HEK293 (cell line): ENCODE data around the gene HOXA10.

ENCODE experiments used
- CTCF ChIA-PET: fragments of 350-600 bp; formaldehyde crosslinking; extraction: SDS; loops from one replicate; lab custom pipeline; 2021; ENCODE audit warnings: antibody characterized with exemption; lab: Yijun Ruan, JAX
- POLR2A ChIA-PET: fragments of 300-600 bp; formaldehyde crosslinking; extraction: SDS; loops from one replicate; lab custom pipeline; 2020; ENCODE audit warnings: antibody characterized with exemption, inconsistent platforms; lab: Yijun Ruan, JAX
- H3K27ac ChIP-seq: fragments of 200-500 bp; sonication (Bioruptor generic); 2 replicates; pipeline ENCODE4 v1.5.1; 2014; ENCODE audit warnings: low read depth, low read length, control low read depth, inconsistent platforms; ENCODE audit errors: extremely low read depth
- H3K36me3 ChIP-seq, 2 experiments: fragments of 200-500 bp in 1 of 2; sonication (Bioruptor generic) in 1 of 2; 1 replicate in 1 of 2; 2 replicates in 1 of 2; pipeline ENCODE4 v1.5.1; 2014 to 2017; ENCODE audit warnings: inconsistent platforms in 2 of 2, low read length in 2 of 2; ENCODE audit not compliant: control insufficient read depth in 2 of 2, insufficient read depth in 1 of 2
- H3K4me1 ChIP-seq: fragments of 200-500 bp; sonication (Bioruptor generic); 2 replicates; pipeline ENCODE4 v1.5.1; 2014; ENCODE audit warnings: mild to moderate bottlenecking, low read length, inconsistent platforms; ENCODE audit not compliant: control insufficient read depth, insufficient read depth
- H3K4me3 ChIP-seq: 2 replicates; pipeline ENCODE4 v1.5.1; 2011; ENCODE audit warnings: low read depth, mild to moderate bottlenecking, control low read depth, low read length, moderate library complexity
- H3K9me3 ChIP-seq: fragments of 200-500 bp; sonication (Bioruptor generic); 2 replicates; pipeline ENCODE4 v1.5.1; 2014; ENCODE audit warnings: low read depth, low read length, inconsistent platforms; ENCODE audit not compliant: control insufficient read depth, insufficient read depth
- KLF10 ChIP-seq: fragments of 450-650 bp; IDR thresholded peaks from 2 replicates; pipeline ENCODE4 v1.5.1; 2018; ENCODE audit warnings: missing biosample characterization, mild to moderate bottlenecking, missing genetic modification characterization
- KLF16 ChIP-seq: fragments of 450-650 bp; formaldehyde crosslinking; IDR thresholded peaks from 2 replicates; pipeline ENCODE4 v1.5.1; 2017; ENCODE audit warnings: missing biosample characterization, missing genetic modification characterization
- KLF8 ChIP-seq: fragments of 450-650 bp; formaldehyde crosslinking; IDR thresholded peaks from 2 replicates; pipeline ENCODE4 v1.5.1; 2016; ENCODE audit warnings: missing biosample characterization, missing genetic modification characterization
- ZBTB17 ChIP-seq: fragments of 450-650 bp; formaldehyde crosslinking; IDR thresholded peaks from 2 replicates; pipeline ENCODE4 v1.5.1; 2016; ENCODE audit warnings: missing biosample characterization, missing genetic modification characterization
- ZBTB8A ChIP-seq: fragments of 450-650 bp; formaldehyde crosslinking; IDR thresholded peaks from 2 replicates; pipeline ENCODE4 v1.5.1; 2016; ENCODE audit warnings: missing biosample characterization, missing genetic modification characterization
- ZNF132 ChIP-seq: fragments of 450-650 bp; formaldehyde crosslinking; IDR thresholded peaks from 2 replicates; pipeline ENCODE4 v1.5.1; 2017; ENCODE audit warnings: missing biosample characterization, missing genetic modification characterization, borderline replicate concordance
- ZNF157 ChIP-seq: fragments of 450-650 bp; formaldehyde crosslinking; IDR thresholded peaks from 2 replicates; pipeline ENCODE4 v1.5.1; 2016; ENCODE audit warnings: missing biosample characterization, missing genetic modification characterization
- ZNF19 ChIP-seq: fragments of 450-650 bp; formaldehyde crosslinking; IDR thresholded peaks from 2 replicates; pipeline ENCODE4; 2016; ENCODE audit warnings: missing biosample characterization, missing genetic modification characterization, low read depth
- ZNF239 ChIP-seq: fragments of 450-650 bp; formaldehyde crosslinking; IDR thresholded peaks from 2 replicates; pipeline ENCODE4 v1.5.1; 2016; ENCODE audit warnings: missing biosample characterization, missing genetic modification characterization
- ZNF24 ChIP-seq: fragments of 450-650 bp; formaldehyde crosslinking; IDR thresholded peaks from 2 replicates; pipeline ENCODE4 v1.5.1; 2016; ENCODE audit warnings: missing biosample characterization, missing genetic modification characterization
- ZNF341 ChIP-seq: fragments of 450-650 bp; formaldehyde crosslinking; IDR thresholded peaks from 2 replicates; pipeline ENCODE4; 2016; ENCODE audit warnings: low read depth, missing biosample characterization, missing genetic modification characterization
- ZNF37A ChIP-seq: fragments of 450-650 bp; IDR thresholded peaks from 2 replicates; pipeline ENCODE4 v1.5.1; 2018; ENCODE audit warnings: missing biosample characterization, missing genetic modification characterization
- ZNF501 ChIP-seq: fragments of 450-650 bp; formaldehyde crosslinking; IDR thresholded peaks from 2 replicates; pipeline ENCODE4 v1.5.1; 2016; ENCODE audit warnings: missing biosample characterization, missing genetic modification characterization
- ZNF558 ChIP-seq: fragments of 450-650 bp; formaldehyde crosslinking; IDR thresholded peaks from 2 replicates; pipeline ENCODE4 v1.5.1; 2016; ENCODE audit warnings: missing biosample characterization, missing genetic modification characterization
- ZNF571 ChIP-seq: fragments of 450-650 bp; formaldehyde crosslinking; IDR thresholded peaks from 2 replicates; pipeline ENCODE4 v1.5.0; 2017; ENCODE audit warnings: missing biosample characterization, missing genetic modification characterization
- ZNF580 ChIP-seq: fragments of 450-650 bp; formaldehyde crosslinking; IDR thresholded peaks from 2 replicates; pipeline ENCODE4 v1.5.1; 2016; ENCODE audit warnings: missing biosample characterization, missing genetic modification characterization
- ZNF629 ChIP-seq: fragments of 450-650 bp; formaldehyde crosslinking; IDR thresholded peaks from 2 replicates; pipeline ENCODE4 v1.5.1; 2017; ENCODE audit warnings: missing biosample characterization, missing genetic modification characterization
- ZNF677 ChIP-seq: fragments of 450-650 bp; IDR thresholded peaks from 2 replicates; pipeline ENCODE4 v1.5.0; 2018; ENCODE audit warnings: missing biosample characterization, mild to moderate bottlenecking, missing genetic modification characterization, moderate library complexity
- ZNF791 ChIP-seq: fragments of 450-650 bp; formaldehyde crosslinking; IDR thresholded peaks from 2 replicates; pipeline ENCODE4 v1.5.1; 2016; ENCODE audit warnings: missing biosample characterization, missing genetic modification characterization
- ZSCAN30 ChIP-seq: fragments of 450-650 bp; IDR thresholded peaks from 2 replicates; pipeline ENCODE4 v1.5.1; 2018; ENCODE audit warnings: missing biosample characterization, mild to moderate bottlenecking, missing genetic modification characterization, moderate library complexity
- ZSCAN4 ChIP-seq: fragments of 450-650 bp; formaldehyde crosslinking; IDR thresholded peaks from 2 replicates; pipeline ENCODE4 v1.5.1; 2017; ENCODE audit warnings: missing biosample characterization, missing genetic modification characterization
- ZXDB ChIP-seq: fragments of 450-650 bp; formaldehyde crosslinking; IDR thresholded peaks from 2 replicates; pipeline ENCODE4 v1.5.1; 2016; ENCODE audit warnings: missing biosample characterization, missing genetic modification characterization
- TF ChIP-seq, protein P1 (sequence below): fragments of 450-650 bp; formaldehyde crosslinking; IDR thresholded peaks from 2 replicates; pipeline ENCODE4 v1.5.1; 2016; ENCODE audit warnings: missing biosample characterization, missing genetic modification characterization
- TF ChIP-seq, protein P2 (sequence below): fragments of 450-650 bp; formaldehyde crosslinking; conservative IDR thresholded peaks from 2 replicates; pipeline ENCODE4 v1.5.1; 2016; ENCODE audit warnings: low read depth, missing biosample characterization, missing genetic modification characterization
- TF ChIP-seq, protein P3 (sequence below): fragments of 450-650 bp; formaldehyde crosslinking; IDR thresholded peaks from 2 replicates; pipeline ENCODE4 v1.5.1; 2017; ENCODE audit warnings: missing biosample characterization, missing genetic modification characterization
- TF ChIP-seq, protein P4 (sequence below): fragments of 450-650 bp; formaldehyde crosslinking; IDR thresholded peaks from 2 replicates; pipeline ENCODE4; 2016; ENCODE audit warnings: missing biosample characterization, missing genetic modification characterization

Gene HOXA10

DNA sequence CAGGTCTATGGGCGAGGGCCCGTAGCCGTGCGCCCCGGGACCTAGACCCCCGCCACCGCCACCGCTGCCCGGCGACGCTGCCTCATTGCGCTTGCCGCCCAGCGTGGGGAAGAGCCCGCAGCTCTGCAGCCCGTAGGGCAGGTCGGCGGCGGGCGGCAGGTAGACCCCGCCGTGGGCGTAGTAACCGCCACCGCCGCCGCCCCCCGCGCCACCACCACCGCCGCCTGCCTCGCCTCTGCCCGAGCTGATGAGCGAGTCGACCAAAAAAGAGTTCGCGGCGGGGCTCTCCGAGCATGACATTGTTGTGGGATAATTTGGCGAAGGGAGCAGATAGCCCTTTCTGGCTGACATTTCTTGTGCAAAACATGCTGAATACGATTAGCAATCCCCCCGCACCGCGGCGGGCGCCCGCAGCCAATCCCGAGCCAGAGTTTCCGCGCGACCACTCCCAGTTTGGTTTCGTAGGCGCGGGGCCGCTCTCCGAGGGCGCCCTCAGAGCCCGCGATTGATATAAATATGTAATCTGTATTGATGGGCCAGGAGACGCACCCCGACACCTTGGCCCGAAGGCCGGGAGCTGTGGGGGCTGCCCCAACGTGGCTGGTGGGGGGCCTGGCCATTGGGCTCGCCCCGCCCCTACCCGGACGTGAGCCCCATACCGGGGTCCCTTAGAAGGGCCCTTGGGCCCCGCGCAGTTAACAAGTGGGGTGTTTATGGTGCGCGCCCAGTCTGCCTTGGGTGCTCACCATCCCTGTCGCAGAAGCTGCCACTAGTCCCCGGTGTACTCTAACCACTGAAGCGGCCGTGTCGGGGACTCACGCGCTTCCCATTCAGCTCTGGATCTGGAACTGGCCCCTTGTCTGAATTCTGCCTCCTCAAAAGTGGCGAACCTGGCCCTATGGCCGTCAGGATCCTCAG lies at the start of gene HOXA10:
TSS of gene HOXA10 (minus strand) at position 365 of the 918 bp plus-strand sequence. CDS start at position 351, 14 bp downstream.
- Histone ChIP-seq H3K4me1 (peaks cover 10% of the 10 kb centered on the region), H3K9me3 (no peaks in the 10 kb centered on the region), H3K27ac (peak within 1 kb of the TSS; percentile 100), H3K4me3 (peak within 1 kb of the TSS; percentile 76), H3K36me3 (peaks cover 8% of the 10 kb centered on the region in 2 experiments)
- POLR2A ChIA-PET = interaction anchor here (1.1 to 11.2 kb wide), 10 partner anchors 8 to 1312 kb away, joined by 3 to 237 read pairs (median 4); partner anchors contain the start of genes HOXA11, HOXA13 and HOXA6
- CTCF ChIA-PET = interaction anchor here (0.7 to 2.2 kb wide), 2 partner anchors 10 to 60 kb away, joined by 3 to 7 read pairs; partner anchors contain the start of gene HOXA11
- TF ChIP-seq ZSCAN30 = peak; percentile 62; the same call in 1 of the 2 replicates
- TF ChIP-seq ZNF239 (tag by site-specific recombination) = no peak
- TF ChIP-seq ZNF37A (tag by site-specific recombination) = no peak
- no peak for TF ChIP-seq ZSCAN4 (tag by site-specific recombination)
- TF ChIP-seq ZNF580 (tag by site-specific recombination) = no peak
- no peak for TF ChIP-seq ZNF558 (tag by site-specific recombination)
- peak; percentile 83 for TF ChIP-seq ZXDB
- TF ChIP-seq ZNF677 (tag by site-specific recombination) = no peak
- TF ChIP-seq, protein P1, sequence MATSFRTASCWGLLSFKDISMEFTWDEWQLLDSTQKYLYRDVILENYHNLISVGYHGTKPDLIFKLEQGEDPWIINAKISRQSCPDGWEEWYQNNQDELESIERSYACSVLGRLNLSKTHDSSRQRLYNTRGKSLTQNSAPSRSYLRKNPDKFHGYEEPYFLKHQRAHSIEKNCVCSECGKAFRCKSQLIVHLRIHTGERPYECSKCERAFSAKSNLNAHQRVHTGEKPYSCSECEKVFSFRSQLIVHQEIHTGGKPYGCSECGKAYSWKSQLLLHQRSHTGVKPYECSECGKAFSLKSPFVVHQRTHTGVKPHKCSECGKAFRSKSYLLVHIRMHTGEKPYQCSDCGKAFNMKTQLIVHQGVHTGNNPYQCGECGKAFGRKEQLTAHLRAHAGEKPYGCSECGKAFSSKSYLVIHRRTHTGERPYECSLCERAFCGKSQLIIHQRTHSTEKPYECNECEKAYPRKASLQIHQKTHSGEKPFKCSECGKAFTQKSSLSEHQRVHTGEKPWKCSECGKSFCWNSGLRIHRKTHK (tag by site-specific recombination) = no peak
- TF ChIP-seq ZBTB8A (tag by site-specific recombination) = peak; percentile 95
- TF ChIP-seq ZBTB17 (tag by site-specific recombination) = no peak
- peak; percentile 25; the same call in 1 of the 2 replicates for TF ChIP-seq ZNF501 (tag by site-specific recombination)
- no peak for TF ChIP-seq KLF16
- TF ChIP-seq, protein P2, sequence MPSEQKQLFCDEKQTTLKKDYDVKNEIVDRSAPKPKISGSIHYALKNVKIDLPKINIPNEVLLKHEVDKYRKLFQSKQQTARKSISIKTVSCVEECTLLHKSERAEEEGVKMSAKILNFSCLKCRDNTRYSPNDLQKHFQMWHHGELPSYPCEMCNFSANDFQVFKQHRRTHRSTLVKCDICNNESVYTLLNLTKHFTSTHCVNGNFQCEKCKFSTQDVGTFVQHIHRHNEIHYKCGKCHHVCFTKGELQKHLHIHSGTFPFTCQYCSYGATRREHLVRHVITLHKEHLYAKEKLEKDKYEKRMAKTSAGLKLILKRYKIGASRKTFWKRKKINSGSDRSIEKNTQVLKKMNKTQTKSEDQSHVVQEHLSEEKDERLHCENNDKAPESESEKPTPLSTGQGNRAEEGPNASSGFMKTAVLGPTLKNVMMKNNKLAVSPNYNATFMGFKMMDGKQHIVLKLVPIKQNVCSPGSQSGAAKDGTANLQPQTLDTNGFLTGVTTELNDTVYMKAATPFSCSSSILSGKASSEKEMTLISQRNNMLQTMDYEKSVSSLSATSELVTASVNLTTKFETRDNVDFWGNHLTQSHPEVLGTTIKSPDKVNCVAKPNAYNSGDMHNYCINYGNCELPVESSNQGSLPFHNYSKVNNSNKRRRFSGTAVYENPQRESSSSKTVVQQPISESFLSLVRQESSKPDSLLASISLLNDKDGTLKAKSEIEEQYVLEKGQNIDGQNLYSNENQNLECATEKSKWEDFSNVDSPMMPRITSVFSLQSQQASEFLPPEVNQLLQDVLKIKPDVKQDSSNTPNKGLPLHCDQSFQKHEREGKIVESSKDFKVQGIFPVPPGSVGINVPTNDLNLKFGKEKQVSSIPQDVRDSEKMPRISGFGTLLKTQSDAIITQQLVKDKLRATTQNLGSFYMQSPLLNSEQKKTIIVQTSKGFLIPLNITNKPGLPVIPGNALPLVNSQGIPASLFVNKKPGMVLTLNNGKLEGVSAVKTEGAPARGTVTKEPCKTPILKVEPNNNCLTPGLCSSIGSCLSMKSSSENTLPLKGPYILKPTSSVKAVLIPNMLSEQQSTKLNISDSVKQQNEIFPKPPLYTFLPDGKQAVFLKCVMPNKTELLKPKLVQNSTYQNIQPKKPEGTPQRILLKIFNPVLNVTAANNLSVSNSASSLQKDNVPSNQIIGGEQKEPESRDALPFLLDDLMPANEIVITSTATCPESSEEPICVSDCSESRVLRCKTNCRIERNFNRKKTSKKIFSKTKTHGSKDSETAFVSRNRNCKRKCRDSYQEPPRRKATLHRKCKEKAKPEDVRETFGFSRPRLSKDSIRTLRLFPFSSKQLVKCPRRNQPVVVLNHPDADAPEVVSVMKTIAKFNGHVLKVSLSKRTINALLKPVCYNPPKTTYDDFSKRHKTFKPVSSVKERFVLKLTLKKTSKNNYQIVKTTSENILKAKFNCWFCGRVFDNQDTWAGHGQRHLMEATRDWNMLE (tag by site-specific recombination) = no peak
- TF ChIP-seq ZNF132 (tag by site-specific recombination) = no peak
- peak; percentile 52 for TF ChIP-seq ZNF341 (tag by site-specific recombination)
- 0 out of 2 replicates have a peak, but pooled peaks have one; percentile 21 for TF ChIP-seq KLF10 (tag by site-specific recombination)
- no peak for TF ChIP-seq ZNF571 (tag by site-specific recombination)
- no peak for TF ChIP-seq ZNF791 (tag by site-specific recombination)
- 0 out of 2 replicates have a peak, but pooled peaks have one; percentile 25 for TF ChIP-seq ZNF629 (tag by site-specific recombination)
- TF ChIP-seq KLF8 (tag by site-specific recombination) = peak; percentile 66; the same call in 1 of the 2 replicates
- TF ChIP-seq ZNF157 = no peak
- TF ChIP-seq, protein P3, sequence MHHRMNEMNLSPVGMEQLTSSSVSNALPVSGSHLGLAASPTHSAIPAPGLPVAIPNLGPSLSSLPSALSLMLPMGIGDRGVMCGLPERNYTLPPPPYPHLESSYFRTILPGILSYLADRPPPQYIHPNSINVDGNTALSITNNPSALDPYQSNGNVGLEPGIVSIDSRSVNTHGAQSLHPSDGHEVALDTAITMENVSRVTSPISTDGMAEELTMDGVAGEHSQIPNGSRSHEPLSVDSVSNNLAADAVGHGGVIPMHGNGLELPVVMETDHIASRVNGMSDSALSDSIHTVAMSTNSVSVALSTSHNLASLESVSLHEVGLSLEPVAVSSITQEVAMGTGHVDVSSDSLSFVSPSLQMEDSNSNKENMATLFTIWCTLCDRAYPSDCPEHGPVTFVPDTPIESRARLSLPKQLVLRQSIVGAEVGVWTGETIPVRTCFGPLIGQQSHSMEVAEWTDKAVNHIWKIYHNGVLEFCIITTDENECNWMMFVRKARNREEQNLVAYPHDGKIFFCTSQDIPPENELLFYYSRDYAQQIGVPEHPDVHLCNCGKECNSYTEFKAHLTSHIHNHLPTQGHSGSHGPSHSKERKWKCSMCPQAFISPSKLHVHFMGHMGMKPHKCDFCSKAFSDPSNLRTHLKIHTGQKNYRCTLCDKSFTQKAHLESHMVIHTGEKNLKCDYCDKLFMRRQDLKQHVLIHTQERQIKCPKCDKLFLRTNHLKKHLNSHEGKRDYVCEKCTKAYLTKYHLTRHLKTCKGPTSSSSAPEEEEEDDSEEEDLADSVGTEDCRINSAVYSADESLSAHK (tag by site-specific recombination) = no peak; the same call in 1 of the 2 replicates
- TF ChIP-seq, protein P4, sequence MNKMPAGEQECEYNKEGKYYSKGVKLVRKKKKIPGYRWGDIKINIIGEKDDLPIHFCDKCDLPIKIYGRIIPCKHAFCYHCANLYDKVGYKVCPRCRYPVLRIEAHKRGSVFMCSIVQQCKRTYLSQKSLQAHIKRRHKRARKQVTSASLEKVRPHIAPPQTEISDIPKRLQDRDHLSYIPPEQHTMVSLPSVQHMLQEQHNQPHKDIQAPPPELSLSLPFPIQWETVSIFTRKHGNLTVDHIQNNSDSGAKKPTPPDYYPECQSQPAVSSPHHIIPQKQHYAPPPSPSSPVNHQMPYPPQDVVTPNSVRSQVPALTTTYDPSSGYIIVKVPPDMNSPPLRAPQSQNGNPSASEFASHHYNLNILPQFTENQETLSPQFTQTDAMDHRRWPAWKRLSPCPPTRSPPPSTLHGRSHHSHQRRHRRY (tag by site-specific recombination) = no peak
- TF ChIP-seq ZNF24 (tag by site-specific recombination) = no peak
- TF ChIP-seq ZNF19 (tag by site-specific recombination) = no peak
